ENCODE results near the gene ANK2.
A peak's percentile ranks its signal among the peaks of the same experiment; 100 is the strongest.

The ANK2 gene

GRCh38 chr4:113350576-113350975, 301.1 kb downstream of the ANK2 start:
- H3K4me3 ChIP-seq (ENCODE audit: low read length): no peak overlapping the region

GRCh38 chr4:113355550-113356371, 306.3 kb downstream of the ANK2 start:
- H3K4me3 ChIP-seq (ENCODE audit: low read length): no peak overlapping the region
- DNase-seq (ENCODE audit: low read depth, low spot score): peak; percentile 96

More at GRCh38 chr4:113350576-113350975, 301.1 kb downstream of the ANK2 start:
- DNase-seq (ENCODE audit: low read depth, low spot score): peak; percentile 58

GRCh38 chr4:113356453-113356852, 307.0 kb downstream of the ANK2 start:
- H3K4me3 ChIP-seq (ENCODE audit: low read length): no peak overlapping the region
- DNase-seq (ENCODE audit: low read depth, low spot score): no peak

- DNase-seq (ENCODE audit: low read depth, low spot score): no peak
- H3K4me3 ChIP-seq (ENCODE audit: low read length): no peak overlapping the region
Observed at GRCh38 chr4:113358784-113359183, 309.3 kb downstream of the ANK2 start.

- no peak overlapping the region for H3K4me3 ChIP-seq (ENCODE audit: low read length)
- DNase-seq (ENCODE audit: low read depth, low spot score): no peak
Observed at GRCh38 chr4:113365377-113365776, 315.9 kb downstream of the ANK2 start.

- no peak overlapping the region for H3K4me3 ChIP-seq (ENCODE audit: low read length)
- DNase-seq (ENCODE audit: low read depth, low spot score): no peak
Observed at GRCh38 chr4:113368056-113368455, 318.6 kb downstream of the ANK2 start.

- no peak overlapping the region for H3K4me3 ChIP-seq (ENCODE audit: low read length)
- no peak for DNase-seq (ENCODE audit: low read depth, low spot score)
Observed at GRCh38 chr4:113371111-113371510, 321.7 kb downstream of the ANK2 start.

GRCh38 chr4:113375964-113376666, 326.7 kb downstream of the ANK2 start:
- no peak for DNase-seq (ENCODE audit: low read depth, low spot score)

GRCh38 chr4:113378836-113379235, 329.4 kb downstream of the ANK2 start:
- H3K4me3 ChIP-seq (ENCODE audit: low read length): no peak overlapping the region
- no peak for DNase-seq (ENCODE audit: low read depth, low spot score)

More at GRCh38 chr4:113375964-113376666, 326.7 kb downstream of the ANK2 start:
- no peak overlapping the region for H3K4me3 ChIP-seq (ENCODE audit: low read length)

- no peak for DNase-seq (ENCODE audit: low read depth, low spot score)
- no peak overlapping the region for H3K4me3 ChIP-seq (ENCODE audit: low read length)
Observed at GRCh38 chr4:113382704-113383103, 333.3 kb downstream of the ANK2 start.

GRCh38 chr4:113383111-113383785, 333.8 kb downstream of the ANK2 start:
- no peak overlapping the region for H3K4me3 ChIP-seq (ENCODE audit: low read length)
- DNase-seq (ENCODE audit: low read depth, low spot score): no peak

GRCh38 chr4:113384600-113384999, 335.1 kb downstream of the ANK2 start:
- DNase-seq (ENCODE audit: low read depth, low spot score): no peak
- H3K4me3 ChIP-seq (ENCODE audit: low read length): no peak overlapping the region

- H3K4me3 ChIP-seq (ENCODE audit: low read length): no peak overlapping the region
- DNase-seq (ENCODE audit: low read depth, low spot score): no peak
Observed at GRCh38 chr4:113385281-113385899, 335.9 kb downstream of the ANK2 start.

- no peak overlapping the region for H3K4me3 ChIP-seq (ENCODE audit: low read length)
- no peak for DNase-seq (ENCODE audit: low read depth, low spot score)
Observed at GRCh38 chr4:113389160-113389559, 339.7 kb downstream of the ANK2 start.

GRCh38 chr4:113390850-113391249, 341.4 kb downstream of the ANK2 start:
- no peak overlapping the region for H3K4me3 ChIP-seq (ENCODE audit: low read length)
- DNase-seq (ENCODE audit: low read depth, low spot score): no peak

GRCh38 chr4:113394108-113394729, 344.8 kb downstream of the ANK2 start:
- no peak for DNase-seq (ENCODE audit: low read depth, low spot score)
- H3K4me3 ChIP-seq (ENCODE audit: low read length): no peak overlapping the region

- peak; percentile 79 for DNase-seq (ENCODE audit: low read depth, low spot score)
Observed at GRCh38 chr4:113394730-113395530, 345.5 kb downstream of the ANK2 start.

GRCh38 chr4:113397114-113397701, 347.8 kb downstream of the ANK2 start:
- no peak for DNase-seq (ENCODE audit: low read depth, low spot score)
- no peak overlapping the region for H3K4me3 ChIP-seq (ENCODE audit: low read length)

More at GRCh38 chr4:113394730-113395530, 345.5 kb downstream of the ANK2 start:
- H3K4me3 ChIP-seq (ENCODE audit: low read length): no peak overlapping the region

Data from Jurkat, Clone E6-1 (cell line).